Measurements from ENCODE around the gene MACIR. TPM values are rescaled to one million over a fixed set of nuclear protein-coding genes. Genes with fewer than 3 reads are reported as not detected.

The MACIR gene
- total and polyA plus RNA-seq, 2 donors (not counting 3 experiments of a cell fraction or from before 2014, with no cell fraction given), result 4.0 to 9.3 TPM

GRCh38 chr5:103228588-103228987 is 30.0 kb upstream of the MACIR start:
- Histone ChIP-seq H4K20me1 (replicated peaks; ENCODE audit: control insufficient read depth, extremely low read depth, insufficient read depth, low read length) (no peaks in the 10 kb centered on the region), H3K27ac (ENCODE audit: insufficient read depth, low read depth, low read length) (no peak overlapping the region), H3K4me3 (replicated peaks in 1 of 3; ENCODE audit: insufficient read depth in 1 of 3, low read depth in 1 of 3, low read length in 3 of 3) (no peak overlapping the region), H3K4me2 (ENCODE audit: insufficient read depth, low read length) (no peak overlapping the region), H3K9ac (replicated peaks; ENCODE audit: extremely low read depth, insufficient read depth, low read length) (no peak overlapping the region), H3K79me2 (ENCODE audit: control insufficient read depth, insufficient read depth, low read length) (no peaks in the 10 kb centered on the region), H3K27me3 (ENCODE audit: control insufficient read depth in 2 of 2, insufficient read depth in 2 of 2, low read length in 2 of 2) (no peaks in the 10 kb centered on the region), H3K9me1 (replicated peaks; ENCODE audit: control insufficient read depth, extremely low read depth, insufficient read depth, low read length) (no peaks in the 10 kb centered on the region), H3K9me3 (replicated peaks; ENCODE audit: control insufficient read depth, insufficient read depth, low read length) (no peaks in the 10 kb centered on the region), H3K4me1 (ENCODE audit: control insufficient read depth, extremely low read depth, insufficient read depth, low read length) (no peaks in the 10 kb centered on the region), H3K36me3 (ENCODE audit: control insufficient read depth in 2 of 2, extremely low read depth in 1 of 2, insufficient read depth in 2 of 2, low read length in 2 of 2) (no peaks in the 10 kb centered on the region), H2AFZ (ENCODE audit: low read depth, low read length) (no peak overlapping the region)
- DNase-seq (ENCODE audit: low read depth, low spot score) (no peak), FAIRE-seq (no peak)
- POLR2A ChIA-PET, result no interaction called here
- CTCF ChIA-PET, result no interaction called here
- dilution Hi-C loops (cut with MboI; ENCODE audit: extremely low pct_ligation_motif_present, low sequenced_read_pairs), result no loop called here
- no TSS peak for BruUV-seq (replicated peaks)
- intact Hi-C loops (cut with micrococcal nuclease), result no loop called here
- TF ChIP-seq POLR2AphosphoS5 (IDR thresholded peaks at IDR 0.05; ENCODE audit: insufficient read depth, low read depth, low read length) (no peak), POLR2A (IDR thresholded peaks at IDR 0.05; ENCODE audit: low read depth, low read length) (no peak), JUN (IDR thresholded peaks at IDR 0.05; ENCODE audit: borderline replicate concordance, insufficient read depth, insufficient read length, low read depth) (no peak), MYC (IDR thresholded peaks at IDR 0.05; ENCODE audit: low read depth, low read length) (no peak), FOS (IDR thresholded peaks at IDR 0.05; ENCODE audit: borderline replicate concordance, insufficient read depth, low read length) (no peak), MAX (IDR thresholded peaks at IDR 0.05; ENCODE audit: insufficient read depth, insufficient read length) (no peak), GATA2 (IDR thresholded peaks at IDR 0.05; ENCODE audit: insufficient read depth, insufficient read length, low read depth, low read length) (no peak), CTCF (IDR thresholded peaks at IDR 0.05; ENCODE audit: extremely low read depth in 1 of 2, insufficient read depth in 1 of 2, low read depth in 1 of 2, low read length in 2 of 2) (no peak), EZH2 (IDR thresholded peaks at IDR 0.05; ENCODE audit: borderline replicate concordance, low read depth, low read length, severe bottlenecking) (no peak)
